ENCODE measurements around the gene CD200R1. TPM values are rescaled to one million over a fixed set of nuclear protein-coding genes. Genes with fewer than 3 reads are reported as not detected.
A peak's percentile ranks its signal among the peaks of the same experiment; 100 is the strongest.

Gene CD200R1
- total and polyA plus RNA-seq, 2 of the 13 experiments (the other 11 are each of a cell fraction or from before 2014, with no cell fraction given) = 0.04 TPM; not detected in 1

DNA sequence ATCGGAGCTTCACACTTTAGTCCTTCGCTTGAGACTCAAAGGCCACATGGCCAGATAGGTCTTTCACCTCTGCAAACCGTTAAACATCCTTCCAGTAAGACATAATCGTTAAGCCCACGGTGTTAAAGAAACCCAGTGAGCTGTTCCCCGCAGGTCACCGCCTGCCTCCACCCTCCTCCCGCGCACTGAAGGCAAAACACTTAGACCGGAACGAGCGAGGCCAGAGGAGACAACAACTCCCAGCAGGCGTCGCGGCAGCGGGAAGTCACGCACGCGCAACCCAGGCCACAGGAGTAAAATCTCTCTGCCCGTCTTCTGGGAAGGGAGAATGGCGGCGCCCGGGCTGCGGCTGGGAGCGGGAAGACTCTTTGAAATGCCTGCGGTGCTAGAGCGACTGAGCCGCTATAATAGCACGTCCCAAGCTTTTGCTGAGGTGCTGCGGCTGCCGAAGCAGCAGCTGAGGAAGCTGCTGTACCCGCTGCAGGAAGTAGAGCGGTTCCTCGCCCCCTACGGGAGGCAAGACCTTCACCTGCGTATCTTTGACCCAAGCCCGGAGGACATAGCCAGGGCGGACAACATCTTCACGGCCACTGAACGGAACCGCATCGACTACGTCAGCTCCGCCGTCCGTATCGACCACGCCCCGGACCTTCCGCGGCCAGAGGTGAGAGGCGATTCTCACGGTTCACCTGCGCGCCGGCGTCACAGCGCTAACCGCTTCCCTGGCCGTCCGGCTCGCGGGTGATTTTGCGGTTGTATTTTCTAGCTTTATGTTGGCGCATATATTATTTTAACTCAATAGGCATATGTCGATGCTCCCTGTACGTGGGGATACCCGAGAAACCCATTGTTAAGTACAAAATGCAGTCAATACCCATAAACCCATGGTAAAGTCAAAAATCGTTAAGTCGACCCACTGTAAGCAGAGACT, 16.0 kb upstream of the CD200R1 start, which contains the start of gene GTPBP8 (continued):
- TF ChIP-seq, protein P1, sequence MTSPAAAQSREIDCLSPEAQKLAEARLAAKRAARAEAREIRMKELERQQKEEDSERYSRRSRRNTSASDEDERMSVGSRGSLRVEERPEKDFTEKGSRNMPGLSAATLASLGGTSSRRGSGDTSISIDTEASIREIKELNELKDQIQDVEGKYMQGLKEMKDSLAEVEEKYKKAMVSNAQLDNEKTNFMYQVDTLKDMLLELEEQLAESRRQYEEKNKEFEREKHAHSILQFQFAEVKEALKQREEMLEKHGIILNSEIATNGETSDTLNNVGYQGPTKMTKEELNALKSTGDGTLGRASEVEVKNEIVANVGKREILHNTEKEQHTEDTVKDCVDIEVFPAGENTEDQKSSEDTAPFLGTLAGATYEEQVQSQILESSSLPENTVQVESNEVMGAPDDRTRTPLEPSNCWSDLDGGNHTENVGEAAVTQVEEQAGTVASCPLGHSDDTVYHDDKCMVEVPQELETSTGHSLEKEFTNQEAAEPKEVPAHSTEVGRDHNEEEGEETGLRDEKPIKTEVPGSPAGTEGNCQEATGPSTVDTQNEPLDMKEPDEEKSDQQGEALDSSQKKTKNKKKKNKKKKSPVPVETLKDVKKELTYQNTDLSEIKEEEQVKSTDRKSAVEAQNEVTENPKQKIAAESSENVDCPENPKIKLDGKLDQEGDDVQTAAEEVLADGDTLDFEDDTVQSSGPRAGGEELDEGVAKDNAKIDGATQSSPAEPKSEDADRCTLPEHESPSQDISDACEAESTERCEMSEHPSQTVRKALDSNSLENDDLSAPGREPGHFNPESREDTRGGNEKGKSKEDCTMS (CRISPR knock-in tag; conservative IDR thresholded peaks at IDR 0.05) = no peak
- TF ChIP-seq PPARG (CRISPR knock-in tag; conservative IDR thresholded peaks at IDR 0.05) = no peak
- no peak for TF ChIP-seq CBX1 (IDR thresholded peaks at IDR 0.05; ENCODE audit: low read depth)
- no peak for TF ChIP-seq ZNF674 (CRISPR knock-in tag; IDR thresholded peaks at IDR 0.05; ENCODE audit: low read depth)
- no peak; the same call in none of the 2 replicates for TF ChIP-seq FOSL2 (CRISPR knock-in tag; IDR thresholded peaks at IDR 0.05)
- no peak; the same call in 1 of the 2 replicates for TF ChIP-seq AKNA (CRISPR knock-in tag; IDR thresholded peaks at IDR 0.05; ENCODE audit: borderline replicate concordance)
- peak; percentile 84 for TF ChIP-seq RNF2 (conservative IDR thresholded peaks at IDR 0.05; ENCODE audit: low read depth)
- TF ChIP-seq ZNF879 (CRISPR knock-in tag; IDR thresholded peaks at IDR 0.05) = peak; percentile 74
- TF ChIP-seq MAX (IDR thresholded peaks at IDR 0.05) = peak; percentile 84
- TF ChIP-seq NFE2L2 (IDR thresholded peaks at IDR 0.05; ENCODE audit: low read length) = no peak
- TF ChIP-seq JARID2 (CRISPR knock-in tag; IDR thresholded peaks at IDR 0.05; ENCODE audit: insufficient replicate concordance) = no peak
- peak; percentile 87 for TF ChIP-seq E2F1 (CRISPR knock-in tag; IDR thresholded peaks at IDR 0.05)
- TF ChIP-seq ELF3 (CRISPR knock-in tag; IDR thresholded peaks at IDR 0.05) = peak; percentile 26
- TF ChIP-seq BRF2 (CRISPR knock-in tag; IDR thresholded peaks at IDR 0.05) = 0 out of 2 replicates have a peak, but pooled peaks have one; percentile 77
- TF ChIP-seq ZNF546 (CRISPR knock-in tag; conservative IDR thresholded peaks at IDR 0.05) = no peak
- TF ChIP-seq ZNF547 (CRISPR knock-in tag; IDR thresholded peaks at IDR 0.05) = peak; percentile 82; the same call in 1 of the 2 replicates
- TF ChIP-seq ZNF775 (CRISPR knock-in tag; IDR thresholded peaks at IDR 0.05; ENCODE audit: borderline replicate concordance) = 0 out of 2 replicates have a peak, but pooled peaks have one; percentile 30
- no peak for TF ChIP-seq PHB2 (IDR thresholded peaks at IDR 0.05; ENCODE audit: partially characterized antibody)

All from HepG2 (cell line).